NCI-H2107 treated with DMSO at 0.1 percent for 48 hours (cell line): ENCODE results near the gene NAA10.

ENCODE experiments used
- DNase-seq: peaks from one replicate; lab custom pipeline; 2025; ENCODE audit not compliant: unreplicated experiment; lab: John Stamatoyannopoulos, UW

Gene NAA10

DNA sequence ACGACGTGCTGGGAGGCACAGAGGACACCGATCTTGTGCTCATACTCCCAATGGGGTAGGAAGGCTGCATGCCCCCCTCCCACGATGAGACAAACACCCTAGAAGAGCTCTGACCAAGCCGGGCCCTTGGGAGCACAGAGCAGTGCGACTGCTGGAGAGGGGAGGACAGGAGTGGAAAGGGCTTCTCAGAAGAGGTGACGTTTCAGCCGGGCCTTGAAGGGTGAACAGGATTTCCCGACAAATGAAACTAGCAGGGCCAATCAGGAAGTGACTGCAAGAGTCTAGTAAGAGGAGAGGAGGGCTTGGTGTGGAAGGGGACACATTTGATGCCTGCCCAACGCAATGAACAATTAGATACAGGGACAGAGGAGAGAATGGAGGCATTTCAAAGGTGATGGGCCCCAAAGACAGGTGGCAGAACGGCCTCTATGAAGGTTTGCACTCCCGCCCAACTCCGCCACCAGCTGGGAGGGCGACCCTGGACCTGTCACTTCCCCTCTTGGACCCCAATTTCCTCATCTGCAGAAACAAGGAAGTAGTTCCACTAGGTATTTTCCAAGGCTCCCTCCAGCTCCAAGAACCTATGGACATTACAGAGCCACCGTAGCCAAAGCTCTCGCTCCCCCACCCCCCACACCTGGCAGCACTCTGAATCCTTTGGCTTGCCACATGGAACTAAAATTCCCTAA lies 32.8 kb upstream of the NAA10 start:
- DNase-seq, result peak; percentile 21

GRCh38 chrX:153966841-153967535 lies 32.2 kb upstream of the NAA10 start:
- peak; percentile 34 for DNase-seq

- DNase-seq, result no peak
Observed at GRCh38 chrX:153966283-153966688, 31.4 kb upstream of the NAA10 start.

DNA sequence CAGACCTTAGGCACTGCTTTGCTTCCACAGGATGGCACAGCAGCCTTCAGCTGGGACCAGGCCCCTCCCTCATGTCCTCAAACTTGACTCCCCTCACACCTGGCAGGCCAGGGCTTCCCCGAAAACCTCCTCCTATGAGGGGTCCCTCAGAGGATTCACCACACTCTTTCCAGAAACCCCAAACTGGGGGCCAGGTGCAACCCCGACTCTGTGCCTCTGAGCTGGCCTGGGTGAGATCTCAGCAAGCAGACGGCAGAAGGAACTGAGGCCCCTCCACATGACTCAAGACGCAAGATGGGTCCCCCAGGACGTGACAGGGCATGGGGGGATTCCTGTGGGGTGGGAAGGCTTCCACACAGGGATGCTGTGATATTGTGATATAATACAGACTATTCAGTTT lies 30.6 kb upstream of the NAA10 start:
- no peak for DNase-seq

GRCh38 chrX:153964105-153964504 lies 29.3 kb upstream of the NAA10 start:
- no peak for DNase-seq

DNA sequence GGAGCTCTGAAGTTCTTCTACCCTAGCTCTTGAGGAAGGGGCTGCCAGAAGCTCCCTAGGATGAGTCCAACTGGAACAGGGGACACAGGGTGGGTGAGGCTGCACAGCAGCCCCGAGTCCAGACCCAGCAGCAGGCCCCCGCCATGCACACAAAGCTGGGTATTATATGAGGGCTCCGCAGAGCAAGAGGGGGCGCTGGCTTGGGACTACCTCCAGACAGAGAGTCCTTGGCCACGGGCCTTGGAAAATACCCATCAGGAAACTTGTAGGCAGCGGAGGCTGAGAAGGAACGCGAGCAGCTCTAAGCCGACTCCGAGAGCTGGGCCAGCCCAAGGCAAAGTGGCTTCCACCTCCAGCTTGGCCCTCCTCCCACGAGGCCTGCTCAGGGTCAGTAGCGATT lies 28.7 kb upstream of the NAA10 start:
- no peak for DNase-seq

DNA sequence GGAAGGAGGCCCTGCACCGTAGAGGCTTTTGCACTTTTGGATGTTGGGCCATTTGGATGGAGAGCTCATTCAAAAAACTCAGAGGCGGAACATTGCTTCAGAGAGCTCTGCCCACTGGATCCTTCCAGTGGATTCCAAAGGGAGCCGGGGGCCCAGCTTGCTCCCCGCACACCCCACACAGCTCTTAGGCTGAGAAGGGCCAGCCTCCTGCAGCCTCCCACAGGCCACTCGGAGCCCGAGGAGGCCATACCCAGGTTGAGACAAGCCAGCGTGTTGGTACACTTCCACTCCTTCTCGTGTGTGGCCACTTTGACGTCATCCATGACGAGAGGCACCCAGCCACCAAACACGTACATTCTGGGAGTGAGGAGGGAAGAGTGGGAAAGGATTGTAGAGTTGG lies 26.5 kb upstream of the NAA10 start:
- no peak for DNase-seq

GRCh38 chrX:153960786-153961185 lies 25.9 kb upstream of the NAA10 start:
- no peak for DNase-seq

GRCh38 chrX:153960077-153960476 lies 25.2 kb upstream of the NAA10 start:
- DNase-seq, result no peak

- DNase-seq, result no peak
Observed at GRCh38 chrX:153959649-153960048, 24.8 kb upstream of the NAA10 start.

DNA sequence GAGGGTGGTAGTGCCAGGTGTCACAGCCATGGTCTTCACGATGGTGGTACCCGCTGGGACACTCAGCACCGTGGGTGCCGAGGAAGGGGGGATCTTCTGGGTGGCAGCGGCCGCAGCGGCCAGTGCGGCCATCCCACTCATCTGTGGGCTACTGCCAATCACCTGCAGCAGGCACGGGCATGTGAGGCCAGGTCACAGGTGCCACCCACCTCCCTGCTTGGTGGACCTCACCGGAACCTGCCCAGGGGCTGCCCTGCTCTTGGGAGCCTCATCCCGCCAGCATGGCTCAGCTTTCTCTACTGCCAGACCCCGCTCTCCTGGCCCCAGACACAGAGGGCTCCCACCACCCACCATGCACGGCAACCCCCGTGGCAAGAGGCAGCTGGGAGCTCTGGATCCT lies 23.8 kb upstream of the NAA10 start:
- DNase-seq, result no peak

- DNase-seq, result no peak
Observed at GRCh38 chrX:153957224-153957623, 22.4 kb upstream of the NAA10 start.

DNA sequence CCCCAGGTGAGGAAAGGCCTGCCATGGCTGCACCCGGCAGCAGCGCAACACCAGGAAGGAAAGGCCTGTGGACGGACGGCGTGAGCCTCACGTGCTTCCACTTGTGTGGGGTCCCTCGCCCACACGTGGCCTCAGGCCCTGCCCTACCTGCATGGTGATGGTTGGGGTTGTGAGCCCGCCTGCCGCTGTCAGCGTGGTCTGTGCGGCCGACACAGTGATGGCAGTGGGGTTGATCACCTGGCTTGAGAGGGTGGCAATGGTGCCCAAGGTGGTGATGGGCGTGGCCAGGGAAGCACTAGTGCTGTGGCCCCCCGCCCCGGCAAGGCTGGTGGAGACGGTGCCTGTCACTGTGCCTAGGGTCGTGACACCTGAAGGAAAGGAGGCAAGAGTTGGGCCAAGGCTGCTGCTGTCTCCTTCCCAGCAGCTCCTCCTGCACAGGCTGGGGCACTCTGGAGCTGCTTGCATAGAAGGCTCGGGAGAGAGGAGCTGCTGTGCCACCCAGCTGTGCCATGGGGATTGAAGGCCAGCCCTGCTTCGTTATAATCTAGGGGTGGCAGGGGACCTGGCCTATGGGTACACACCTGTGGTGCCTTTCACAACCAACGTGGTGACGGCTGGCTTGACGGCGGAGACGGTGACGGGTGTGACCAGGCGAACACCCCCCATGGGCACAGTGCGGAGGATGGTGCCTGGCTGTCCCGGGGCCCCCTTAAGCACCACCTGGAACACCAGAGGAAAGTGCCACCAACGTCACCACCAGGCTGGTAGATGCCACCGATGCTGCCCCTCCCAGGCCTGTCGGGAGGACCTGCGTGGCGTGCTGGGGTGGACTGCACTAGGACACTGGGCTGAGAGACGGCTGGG lies 21.4 kb upstream of the NAA10 start:
- no peak for DNase-seq

DNA sequence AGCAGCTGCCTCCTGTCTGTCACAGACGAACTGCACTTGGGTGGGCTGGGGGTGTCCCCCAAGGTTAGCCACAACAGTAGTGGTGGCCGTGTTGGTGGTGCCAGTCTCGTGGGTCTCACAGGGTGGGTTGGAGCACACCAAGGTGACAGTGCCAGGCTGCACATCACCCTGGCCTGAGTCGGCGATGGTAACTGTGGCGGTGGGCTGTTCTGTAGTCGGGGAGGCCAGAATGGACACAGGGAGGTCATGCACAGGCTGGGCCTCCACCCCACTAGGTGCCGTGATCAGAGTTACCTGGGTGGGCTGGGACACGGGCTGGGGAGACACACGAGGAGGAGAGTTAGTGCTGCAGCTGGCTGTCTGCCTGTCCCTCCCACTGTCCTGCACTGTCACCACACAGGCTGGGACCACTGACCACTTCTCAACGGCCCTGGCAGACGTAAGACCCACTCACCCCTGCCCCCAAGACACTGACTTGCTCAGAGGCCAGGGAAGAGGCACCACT lies 20.4 kb upstream of the NAA10 start:
- DNase-seq, result no peak

DNA sequence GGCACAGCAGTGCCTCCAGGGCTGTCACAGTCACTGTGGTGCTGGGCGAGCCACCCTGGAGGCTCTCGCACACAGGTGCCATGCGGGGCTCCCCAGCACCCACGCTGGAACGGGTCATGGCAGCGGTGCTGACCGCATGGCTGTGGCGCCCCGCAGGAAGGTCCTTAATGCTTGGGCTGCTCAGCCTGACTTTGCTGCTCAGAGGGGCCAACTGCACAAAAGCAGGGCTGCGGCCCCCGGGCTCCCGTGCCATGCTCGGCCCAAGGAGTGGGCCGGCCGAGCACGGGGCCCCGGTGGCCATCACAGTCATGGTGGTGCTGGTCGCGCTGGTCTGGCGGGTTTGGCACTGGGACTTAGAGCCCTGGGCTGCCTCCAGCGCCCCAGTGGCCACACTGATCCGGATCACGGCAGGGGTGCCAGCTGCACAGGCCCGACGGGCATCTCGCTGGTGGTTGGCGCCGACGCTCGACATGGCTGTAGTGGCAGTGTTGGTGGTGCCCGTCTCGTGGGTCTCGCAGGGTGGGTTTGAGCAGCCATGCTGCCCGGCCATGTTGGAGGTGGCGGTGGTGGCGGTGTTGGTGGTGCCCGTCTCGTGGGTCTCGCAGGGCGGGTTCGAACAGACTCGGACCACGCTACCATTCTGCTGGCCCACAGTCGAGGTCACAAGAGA lies 19.9 kb upstream of the NAA10 start:
- no peak for DNase-seq

GRCh38 chrX:153953892-153954557 lies 19.2 kb upstream of the NAA10 start:
- DNase-seq, result no peak

- no peak for DNase-seq
Observed at GRCh38 chrX:153953342-153953830, 18.5 kb upstream of the NAA10 start.

- no peak for DNase-seq
Observed at GRCh38 chrX:153952373-153953026, 17.7 kb upstream of the NAA10 start.

DNA sequence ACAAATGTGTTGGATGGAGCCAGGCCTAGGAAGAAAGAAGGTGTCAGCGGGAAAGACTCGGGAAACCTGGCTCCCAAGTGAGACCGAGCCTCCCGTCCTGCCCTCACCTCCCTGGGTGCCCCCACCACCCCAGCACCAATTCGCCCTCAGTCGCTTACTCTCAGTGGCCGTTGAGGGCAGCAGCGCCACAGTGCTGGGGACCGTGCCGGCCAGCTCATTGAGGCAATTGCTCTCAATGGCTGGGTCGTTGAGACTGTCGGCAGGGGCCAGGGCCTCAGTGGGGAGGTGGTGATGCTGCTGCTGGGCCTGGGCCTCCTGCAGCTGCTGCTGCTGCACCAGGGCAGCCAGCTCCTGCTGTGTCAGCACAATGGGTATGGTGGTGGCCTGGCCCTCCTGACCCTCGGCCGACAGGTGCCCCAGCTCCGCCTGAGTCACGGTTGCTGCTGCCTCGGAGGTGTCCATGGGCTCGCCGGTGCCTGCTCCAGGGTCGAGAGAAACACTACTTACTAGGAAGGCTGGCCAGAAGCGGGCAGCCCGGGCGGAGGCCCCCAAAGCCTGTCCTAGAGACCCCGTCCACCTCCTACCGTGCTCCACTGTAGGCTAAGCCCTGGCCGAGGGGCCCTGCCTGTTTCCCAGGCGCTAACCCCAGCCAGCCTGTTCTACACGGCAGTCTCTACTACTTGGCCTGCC lies 17.0 kb upstream of the NAA10 start:
- DNase-seq, result no peak
